Activated CD8-positive, alpha-beta memory T cell treated with anti-CD3 and anti-CD28 coated beads for 24 hours (primary cell): ENCODE results near the gene LDB3.

Source experiments
- DNase-seq: peaks from one replicate; pipeline ENCODE4 v3.0.0-alpha.2; 2020

The LDB3 gene

GRCh38 chr10:86742230-86742629 is 73.9 kb downstream of the LDB3 start:
- DNase-seq: no peak

DNA sequence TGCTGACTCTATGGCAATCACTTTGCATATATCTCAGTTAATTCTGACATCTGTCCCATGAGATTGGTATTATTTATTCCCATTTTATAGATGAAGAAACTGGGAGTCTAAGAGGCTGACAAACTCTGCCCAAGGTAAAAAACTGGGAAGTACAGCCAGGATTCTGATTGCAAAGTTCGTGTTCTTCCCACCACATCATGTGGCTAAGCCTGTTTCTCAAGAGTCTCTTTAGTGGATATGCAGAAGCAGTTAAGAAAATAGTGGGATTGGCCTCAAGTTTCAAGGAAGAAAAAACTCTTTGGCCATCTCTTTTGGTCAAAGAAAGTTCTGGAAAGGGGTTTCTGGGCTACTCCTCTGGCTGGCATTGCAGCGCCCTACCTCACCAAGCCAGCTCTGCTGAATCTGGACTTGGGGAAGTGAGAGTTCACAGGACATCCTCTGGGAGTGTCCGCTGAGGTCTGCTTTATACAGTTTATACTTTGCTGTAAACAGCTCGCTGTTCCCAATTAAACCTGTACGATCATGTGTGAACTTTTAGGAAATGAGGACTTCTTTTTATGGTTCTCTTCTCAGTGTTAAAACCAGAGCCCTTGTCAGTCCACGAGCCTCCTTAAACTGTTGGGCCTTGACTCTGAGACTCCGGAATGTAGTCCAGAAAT is 75.9 kb downstream of the LDB3 start:
- no peak for DNase-seq

- DNase-seq: no peak
Observed at GRCh38 chr10:86747796-86748581, 79.7 kb downstream of the LDB3 start.

DNA sequence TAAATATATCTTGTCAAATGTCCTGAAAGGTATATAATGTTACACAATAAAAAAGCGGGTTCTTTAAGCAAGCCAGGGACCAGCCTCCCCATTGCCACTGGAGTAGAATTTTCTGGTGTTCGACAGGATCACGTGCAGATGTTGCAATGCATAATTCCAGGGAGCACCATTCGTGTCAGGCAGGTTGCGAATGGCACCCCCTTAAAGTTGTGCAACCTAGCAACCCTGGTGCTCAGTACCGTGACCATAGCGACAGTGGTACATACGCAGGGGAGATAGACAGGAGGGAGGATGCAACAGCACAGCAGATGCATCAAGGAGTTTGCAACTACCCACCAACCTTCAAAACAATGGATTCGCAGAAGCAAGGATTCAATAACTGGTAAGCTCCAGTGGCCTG is 81.5 kb downstream of the LDB3 start:
- no peak for DNase-seq

GRCh38 chr10:86751477-86751876 is 83.2 kb downstream of the LDB3 start:
- DNase-seq: no peak

DNA sequence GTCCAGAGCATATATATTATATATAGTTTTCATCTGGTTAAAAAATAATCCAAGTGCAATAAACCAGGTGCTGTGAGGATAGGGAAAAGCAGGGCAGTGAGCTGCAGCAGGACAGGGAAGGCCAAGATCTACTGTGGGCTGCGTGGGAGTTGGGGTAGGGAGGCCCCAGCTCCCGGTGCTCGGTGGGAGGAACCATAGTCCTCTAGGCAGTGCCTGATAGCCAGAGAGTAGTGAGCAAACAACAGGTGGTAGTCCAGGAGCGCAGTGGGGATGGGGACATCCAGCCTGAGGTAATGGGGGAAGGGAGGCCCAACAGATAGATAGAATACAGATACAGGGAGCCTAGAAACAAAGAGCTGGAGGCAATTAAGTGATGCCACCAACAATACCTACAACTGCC is 84.0 kb downstream of the LDB3 start:
- no peak for DNase-seq

GRCh38 chr10:86753051-86753450 is 84.7 kb downstream of the LDB3 start:
- no peak for DNase-seq

- no peak for DNase-seq
Observed at GRCh38 chr10:86753638-86754434, 85.5 kb downstream of the LDB3 start.

DNA sequence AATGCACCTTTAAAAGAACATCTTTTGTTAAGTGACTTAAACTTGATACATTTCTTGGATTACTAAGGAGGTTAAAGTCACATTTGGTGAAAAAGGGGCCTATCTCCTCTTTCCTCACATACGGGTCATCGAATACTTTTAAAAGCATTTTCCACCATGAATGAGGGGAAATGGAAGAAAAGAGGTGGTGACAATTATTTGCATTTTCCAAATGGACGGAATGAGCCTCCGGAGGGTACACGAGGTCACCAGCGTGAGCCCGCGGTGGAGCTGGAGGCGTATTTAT is 87.1 kb downstream of the LDB3 start:
- no peak for DNase-seq

GRCh38 chr10:86755740-86756510 is 87.6 kb downstream of the LDB3 start:
- DNase-seq: peak; percentile 97

- DNase-seq: no peak
Observed at GRCh38 chr10:86756511-86757112, 88.3 kb downstream of the LDB3 start, which contains the start of gene BMPR1A. Gene BMPR1A (plus strand): TSS chr10:86756619. CDS start chr10:86876019, 119,400 bp downstream.

GRCh38 chr10:86757113-86757972 is 89.0 kb downstream of the LDB3 start:
- no peak for DNase-seq

DNA sequence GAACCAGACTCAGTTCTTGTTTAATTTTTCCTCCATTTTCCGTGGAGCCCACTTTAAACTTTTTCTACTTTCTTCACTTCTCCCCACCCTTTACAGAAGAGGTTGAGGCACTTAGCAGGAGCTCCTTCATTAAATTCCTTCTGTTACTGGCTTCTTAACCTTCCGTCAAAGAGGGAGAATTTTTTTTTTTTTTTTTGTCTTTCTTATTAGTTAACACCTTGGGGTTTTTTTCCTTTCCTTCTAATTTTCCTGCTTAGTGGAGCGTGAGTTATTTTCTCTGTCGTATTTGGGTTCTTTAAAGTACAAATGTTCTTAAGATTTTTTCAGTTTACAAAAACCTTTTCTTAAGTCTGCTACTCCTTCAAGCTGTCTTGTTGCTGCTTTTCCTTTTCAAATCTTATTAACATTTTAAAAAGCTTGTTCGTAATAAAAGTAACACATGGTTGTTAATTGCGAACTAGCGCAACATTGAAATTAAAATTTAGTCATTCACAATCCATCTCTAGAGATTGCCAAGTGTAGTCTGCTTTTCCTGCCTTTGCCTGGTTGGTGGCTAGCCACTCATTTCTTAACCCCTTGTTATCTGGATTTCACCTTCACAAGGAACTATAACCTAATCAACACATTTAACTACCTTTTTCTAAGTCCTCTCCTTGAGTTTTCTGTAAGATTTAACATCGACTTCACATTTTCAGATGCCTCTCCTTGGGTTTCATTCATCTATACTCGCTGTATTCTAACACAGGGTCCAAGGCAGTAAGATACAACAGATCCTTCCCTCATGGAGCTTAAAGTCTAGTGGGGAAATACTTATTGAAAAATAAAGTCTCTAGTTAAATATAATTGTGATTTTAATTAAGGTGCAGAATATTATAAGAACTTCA is 90.1 kb downstream of the LDB3 start:
- DNase-seq: no peak

- DNase-seq: no peak
Observed at GRCh38 chr10:86759073-86759672, 90.9 kb downstream of the LDB3 start.

DNA sequence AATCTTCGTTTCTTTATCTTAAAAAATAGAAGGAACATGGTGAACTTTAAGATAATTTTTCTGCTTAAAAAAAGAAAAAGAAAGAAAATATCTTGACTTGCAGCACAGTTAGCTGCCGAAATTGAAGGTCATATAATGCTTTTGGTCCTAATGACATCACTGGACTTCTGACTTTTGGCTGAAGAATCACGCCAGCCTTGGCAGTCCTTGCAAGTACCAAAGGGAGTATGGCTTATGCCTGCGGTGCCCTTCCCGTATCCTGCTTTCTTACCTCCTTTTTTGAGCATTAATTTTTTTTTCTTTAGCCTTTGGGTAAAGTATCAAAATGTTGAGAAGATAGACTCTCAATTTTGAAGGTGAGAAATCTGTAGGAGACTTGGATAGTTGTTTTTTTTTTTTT is 95.1 kb downstream of the LDB3 start:
- DNase-seq: no peak

DNA sequence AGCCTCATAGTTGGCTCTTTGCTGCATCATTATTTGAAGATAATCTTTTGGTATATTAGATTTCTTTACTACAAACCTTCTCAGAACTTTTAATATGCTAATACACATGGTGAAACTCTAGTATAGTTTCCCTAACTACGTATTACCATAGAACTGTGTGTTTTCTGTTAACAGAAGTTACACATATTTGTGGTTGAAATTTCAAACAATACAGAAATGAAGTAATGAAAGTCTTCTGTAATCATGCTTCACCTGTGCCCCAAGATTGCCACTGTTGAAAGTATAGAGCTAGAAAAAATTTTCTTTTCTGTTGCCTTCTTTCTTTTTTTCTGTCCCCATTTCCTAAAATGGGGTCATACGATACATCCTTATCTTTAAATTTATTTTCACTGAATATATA is 97.2 kb downstream of the LDB3 start:
- no peak for DNase-seq

DNA sequence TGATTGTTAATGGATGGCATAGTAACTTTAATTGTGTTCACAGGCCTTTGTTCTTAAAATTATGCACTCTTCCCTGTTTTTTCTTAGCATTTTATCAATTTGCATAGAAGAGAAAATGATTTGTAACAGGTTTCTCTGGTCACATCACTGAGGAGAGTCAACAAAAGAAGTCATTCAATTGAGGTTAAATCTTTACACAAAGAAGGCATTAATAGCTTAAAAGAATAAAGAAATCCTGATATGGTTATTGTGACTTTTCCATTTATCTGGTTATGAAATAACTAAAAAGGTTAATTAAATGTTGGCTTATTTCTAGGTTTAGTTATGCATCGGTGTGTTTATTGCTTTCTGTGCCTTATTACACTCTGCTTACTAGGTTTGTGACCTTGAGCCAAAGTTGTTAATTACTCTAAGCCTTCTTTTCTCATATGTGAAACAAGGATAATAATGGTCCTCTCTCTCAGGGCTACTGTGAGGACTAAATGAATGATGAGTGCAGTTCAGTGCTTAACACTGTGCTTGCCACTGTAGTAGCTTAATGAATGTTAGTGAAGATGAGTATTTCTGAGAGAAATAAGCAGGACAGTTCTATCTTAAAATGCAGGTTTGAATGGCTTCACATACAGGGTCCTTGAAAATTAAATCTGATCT is 100.2 kb downstream of the LDB3 start:
- DNase-seq: no peak

DNA sequence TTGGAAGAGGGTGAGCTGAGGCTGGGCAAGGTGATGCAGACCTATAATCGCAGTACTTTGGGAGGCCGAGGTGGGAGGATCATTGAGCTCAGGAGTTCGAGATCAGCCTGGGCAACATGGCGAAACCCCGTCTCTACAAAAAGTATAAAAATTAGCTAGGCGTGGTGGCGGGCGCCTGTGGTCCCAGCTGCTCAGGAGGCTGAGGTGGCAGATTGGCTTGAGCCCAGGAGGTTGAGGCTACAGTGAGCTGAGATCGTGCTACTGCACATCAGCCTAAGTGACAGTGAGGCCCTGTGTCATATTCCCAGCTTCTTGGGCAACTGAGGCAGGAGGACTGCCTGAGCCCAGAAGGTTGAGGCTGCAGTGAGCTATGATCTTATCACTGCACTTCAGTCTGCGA is 101.7 kb downstream of the LDB3 start:
- no peak for DNase-seq

DNA sequence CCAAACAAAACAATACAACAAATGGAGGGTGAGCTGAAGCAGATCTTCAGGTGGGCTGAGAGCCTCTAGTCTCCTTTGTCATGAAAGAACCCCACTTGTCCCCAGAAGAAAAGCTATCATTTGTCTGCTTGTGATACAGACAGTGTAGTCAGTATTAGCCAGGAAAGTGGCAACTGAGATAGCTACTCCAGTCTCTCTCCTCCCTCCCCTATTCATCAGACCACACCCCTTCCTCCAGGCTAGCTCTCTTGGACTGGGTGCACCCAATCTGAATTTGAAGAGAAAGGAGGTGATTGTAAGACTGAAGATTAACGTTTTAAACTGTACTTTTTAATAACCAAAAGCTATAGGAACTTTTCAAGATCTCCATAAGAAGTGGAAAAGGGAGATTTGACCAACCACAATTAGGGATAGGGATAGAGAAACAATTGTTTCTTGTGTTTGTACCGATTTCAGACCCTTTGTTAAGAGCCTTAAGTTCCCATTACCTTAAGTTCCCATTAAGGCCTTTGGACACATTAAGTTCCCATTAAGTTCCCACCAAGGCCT is 102.2 kb downstream of the LDB3 start:
- no peak for DNase-seq
